ENCODE measurements around the gene EHBP1L1.
A peak's percentile ranks its signal among the peaks of the same experiment; 100 is the strongest.

The EHBP1L1 gene
- total RNA-seq: 59.2 to 244 (median 167) reads per million in 9 experiments

DNA sequence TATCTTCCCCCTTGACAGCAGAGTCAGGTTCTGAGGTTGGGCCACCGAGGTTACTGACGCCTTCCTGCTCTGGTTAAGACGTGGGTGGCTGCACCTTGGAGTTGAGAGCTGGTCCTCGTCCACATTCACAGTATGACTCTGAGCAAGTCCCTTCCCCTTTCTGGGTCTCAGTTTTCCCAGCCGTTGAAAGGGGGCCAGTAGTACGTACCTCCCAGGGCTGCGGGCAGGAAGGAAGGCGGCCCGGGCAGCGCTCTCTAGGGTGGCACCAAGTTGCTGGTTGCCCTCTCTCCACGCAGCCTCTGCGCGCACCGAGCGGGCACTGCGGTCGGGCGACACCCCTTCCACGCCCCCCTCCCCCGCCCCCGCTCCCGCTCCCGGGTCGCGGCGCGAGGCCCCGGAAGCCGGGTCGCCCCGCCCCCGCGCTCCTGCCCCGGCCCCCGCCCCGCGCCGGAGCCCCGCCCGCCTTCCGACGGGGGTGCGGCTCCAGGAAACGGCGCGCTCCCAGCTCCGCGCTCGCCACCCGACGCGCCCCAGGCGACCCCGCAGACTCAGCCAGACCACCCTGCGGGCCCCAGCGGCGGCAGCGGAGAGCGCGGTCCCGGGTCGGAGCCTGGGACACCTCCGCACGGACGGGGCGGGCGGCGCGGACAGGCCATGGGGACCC, at the start of gene EHBP1L1:
TSS of gene EHBP1L1 (plus strand) at position 486 of the 664 bp plus-strand sequence. CDS start 250 bp downstream, outside the sequence.
- peak within 1 kb of the TSS; percentile 91 to 98 for H3K27ac Mint-ChIP-seq
- DNase-seq (peak; percentile 62 to 72 (median 63)), ATAC-seq (replicated peaks) (peak; percentile 34)
- H3K4me3 Mint-ChIP-seq: peak within 1 kb of the TSS; percentile 98 to 99
- H3K36me3 Mint-ChIP-seq (ENCODE audit: insufficient read depth): peaks cover 83% of the 10 kb centered on the region
- no peaks in the 10 kb centered on the region for H3K9me3 Mint-ChIP-seq
- no peaks in the 10 kb centered on the region for H3K27me3 Mint-ChIP-seq
- peaks cover 58 to 62% of the 10 kb centered on the region in 2 donors for H3K4me1 Mint-ChIP-seq (ENCODE audit: low read depth in 2 of 2)

- H3K27me3 Mint-ChIP-seq: no peaks in the 10 kb centered on the region
- H3K27ac Mint-ChIP-seq: no peak overlapping the region
- DNase-seq (no peak), ATAC-seq (replicated peaks) (no peak)
- H3K36me3 Mint-ChIP-seq (ENCODE audit: insufficient read depth): peaks cover 16% of the 10 kb centered on the region
- no peaks in the 10 kb centered on the region for H3K9me3 Mint-ChIP-seq
- H3K4me3 Mint-ChIP-seq: peak overlapping the region; percentile 65 to 77
- H3K4me1 Mint-ChIP-seq (ENCODE audit: low read depth in 2 of 2): peaks cover 24 to 32% of the 10 kb centered on the region in 2 donors
These were observed 49.1 kb upstream of the EHBP1L1 start for GRCh38 chr11:65526744-65527143.

DNA sequence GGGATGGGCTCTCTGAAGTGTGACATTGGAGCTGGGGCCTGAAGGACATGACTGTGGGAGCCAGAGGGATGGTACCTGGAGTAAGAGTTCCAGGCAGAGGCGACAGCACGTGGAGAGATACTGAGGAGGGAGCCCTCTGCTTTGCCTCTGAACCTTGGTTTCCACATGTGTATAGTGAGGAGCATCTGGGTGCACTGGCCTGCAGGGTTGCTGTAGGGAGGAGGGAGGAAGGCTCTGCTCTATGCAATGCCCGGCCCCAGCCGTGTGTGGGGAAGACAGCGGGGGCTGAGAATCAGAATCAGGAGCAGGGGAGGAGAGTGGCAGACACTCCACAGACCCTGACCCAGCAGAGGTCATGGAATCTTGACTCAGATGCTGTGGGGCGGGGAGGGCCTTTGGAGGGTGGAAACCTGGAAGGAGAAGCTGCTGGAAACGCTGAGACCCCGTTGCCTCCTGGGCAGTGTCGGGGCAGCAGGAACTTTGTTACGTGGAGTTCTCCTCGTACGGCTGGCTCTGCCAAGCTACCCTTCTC, 47.0 kb upstream of the EHBP1L1 start:
- Mint-ChIP-seq H3K27me3 (no peaks in the 10 kb centered on the region), H3K9me3 (no peaks in the 10 kb centered on the region), H3K27ac (peak overlapping the region in 1 of 2 donors; percentile 67), H3K36me3 (ENCODE audit: insufficient read depth) (peaks cover 26% of the 10 kb centered on the region), H3K4me3 (no peak overlapping the region), H3K4me1 (ENCODE audit: low read depth in 2 of 2) (peaks cover 13 to 24% of the 10 kb centered on the region in 2 donors)
- ATAC-seq (replicated peaks) (no peak), DNase-seq (no peak)

GRCh38 chr11:65529475-65530156, 46.2 kb upstream of the EHBP1L1 start:
- no peak for DNase-seq
- peak overlapping the region; percentile 8 to 42 for H3K27ac Mint-ChIP-seq
- no peaks in the 10 kb centered on the region for H3K9me3 Mint-ChIP-seq
- ATAC-seq (replicated peaks): no peak
- no peaks in the 10 kb centered on the region for H3K27me3 Mint-ChIP-seq
- H3K36me3 Mint-ChIP-seq (ENCODE audit: insufficient read depth): peaks cover 29% of the 10 kb centered on the region
- H3K4me1 Mint-ChIP-seq (ENCODE audit: low read depth in 2 of 2): peaks cover 9 to 22% of the 10 kb centered on the region in 2 donors
- H3K4me3 Mint-ChIP-seq: no peak overlapping the region

GRCh38 chr11:65530157-65530496, 45.7 kb upstream of the EHBP1L1 start:
- H3K4me3 Mint-ChIP-seq: no peak overlapping the region
- ATAC-seq (replicated peaks): peak; percentile 55
- H3K9me3 Mint-ChIP-seq: no peaks in the 10 kb centered on the region
- H3K36me3 Mint-ChIP-seq (ENCODE audit: insufficient read depth): peaks cover 34% of the 10 kb centered on the region
- H3K27ac Mint-ChIP-seq: peak overlapping the region; percentile 8 to 42
- no peak for DNase-seq
- peaks cover 8 to 22% of the 10 kb centered on the region in 2 donors for H3K4me1 Mint-ChIP-seq (ENCODE audit: low read depth in 2 of 2)
- H3K27me3 Mint-ChIP-seq: no peaks in the 10 kb centered on the region

DNA sequence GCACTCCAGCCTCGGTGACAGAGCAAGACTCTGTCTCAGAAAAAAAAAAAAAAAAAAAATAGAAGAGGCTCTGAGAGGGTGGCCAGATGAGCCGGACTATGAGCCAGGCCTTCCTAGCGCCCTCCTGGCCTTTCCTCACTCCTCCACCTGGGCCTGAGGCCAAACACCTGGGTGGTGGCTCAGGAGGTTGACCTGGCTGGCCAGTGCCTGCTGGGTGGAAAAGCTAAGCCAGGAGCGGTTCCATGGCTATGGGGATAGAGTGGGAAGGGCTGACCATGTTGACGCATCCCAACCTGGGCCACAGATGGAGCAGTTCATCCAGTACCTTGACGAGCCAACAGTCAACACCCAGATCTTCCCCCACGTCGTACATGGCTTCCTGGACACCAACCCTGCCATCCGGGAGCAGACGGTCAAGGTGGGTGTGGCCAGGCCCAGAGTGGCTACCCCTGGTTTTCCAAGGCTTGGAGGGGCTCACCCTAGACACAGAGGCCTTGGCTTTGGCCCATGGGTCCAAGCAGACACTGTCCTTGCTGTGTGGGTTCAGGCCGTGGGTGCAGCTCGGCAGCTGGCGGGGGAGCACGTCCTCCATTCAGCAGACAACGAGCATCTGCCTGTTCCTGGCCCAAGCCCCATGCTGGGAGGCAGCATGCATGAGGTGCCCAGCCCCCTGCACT, 43.3 kb upstream of the EHBP1L1 start:
- Mint-ChIP-seq H3K36me3 (ENCODE audit: insufficient read depth) (peaks cover 31% of the 10 kb centered on the region), H3K27ac (no peak overlapping the region)
- no peak for DNase-seq

GRCh38 chr11:65535102-65535501, 40.8 kb upstream of the EHBP1L1 start:
- H3K27ac Mint-ChIP-seq: no peak overlapping the region
- no peaks in the 10 kb centered on the region for H3K27me3 Mint-ChIP-seq
- no peak for DNase-seq
- ATAC-seq (replicated peaks): no peak
- H3K4me3 Mint-ChIP-seq: no peak overlapping the region
- H3K9me3 Mint-ChIP-seq: no peaks in the 10 kb centered on the region
- peaks cover 0 to 8% of the 10 kb centered on the region in 2 donors for H3K4me1 Mint-ChIP-seq (ENCODE audit: low read depth in 2 of 2)
- H3K36me3 Mint-ChIP-seq (ENCODE audit: insufficient read depth): peaks cover 46% of the 10 kb centered on the region

More for the DNA sequence above, 43.3 kb upstream of the EHBP1L1 start:
- H3K4me1 Mint-ChIP-seq (ENCODE audit: low read depth in 2 of 2): peaks cover 3 to 14% of the 10 kb centered on the region in 2 donors
- H3K9me3 Mint-ChIP-seq: no peaks in the 10 kb centered on the region
- no peak overlapping the region for H3K4me3 Mint-ChIP-seq
- ATAC-seq (replicated peaks): no peak
- no peaks in the 10 kb centered on the region for H3K27me3 Mint-ChIP-seq

GRCh38 chr11:65536412-65537295, 39.2 kb upstream of the EHBP1L1 start:
- H3K4me1 Mint-ChIP-seq (ENCODE audit: low read depth in 2 of 2): peaks cover 3 to 8% of the 10 kb centered on the region in 2 donors
- peaks cover 41% of the 10 kb centered on the region for H3K36me3 Mint-ChIP-seq (ENCODE audit: insufficient read depth)
- DNase-seq: no peak
- no peak overlapping the region for H3K4me3 Mint-ChIP-seq
- no peak for ATAC-seq (replicated peaks)
- no peaks in the 10 kb centered on the region for H3K9me3 Mint-ChIP-seq
- H3K27ac Mint-ChIP-seq: peak overlapping the region in 1 of 2 donors; percentile 59
- H3K27me3 Mint-ChIP-seq: no peaks in the 10 kb centered on the region

- no peak for ATAC-seq (replicated peaks)
- H3K36me3 Mint-ChIP-seq (ENCODE audit: insufficient read depth): peaks cover 36% of the 10 kb centered on the region
- peak overlapping the region in 1 of 2 donors; percentile 59 for H3K27ac Mint-ChIP-seq
- DNase-seq: no peak
- no peaks in the 10 kb centered on the region for H3K27me3 Mint-ChIP-seq
- H3K9me3 Mint-ChIP-seq: no peaks in the 10 kb centered on the region
- H3K4me1 Mint-ChIP-seq (ENCODE audit: low read depth in 2 of 2): peaks cover 3 to 11% of the 10 kb centered on the region in 2 donors
- peak overlapping the region in 1 of 2 donors; percentile 19 for H3K4me3 Mint-ChIP-seq
These were observed 38.6 kb upstream of the EHBP1L1 start for GRCh38 chr11:65537296-65537597.

DNA sequence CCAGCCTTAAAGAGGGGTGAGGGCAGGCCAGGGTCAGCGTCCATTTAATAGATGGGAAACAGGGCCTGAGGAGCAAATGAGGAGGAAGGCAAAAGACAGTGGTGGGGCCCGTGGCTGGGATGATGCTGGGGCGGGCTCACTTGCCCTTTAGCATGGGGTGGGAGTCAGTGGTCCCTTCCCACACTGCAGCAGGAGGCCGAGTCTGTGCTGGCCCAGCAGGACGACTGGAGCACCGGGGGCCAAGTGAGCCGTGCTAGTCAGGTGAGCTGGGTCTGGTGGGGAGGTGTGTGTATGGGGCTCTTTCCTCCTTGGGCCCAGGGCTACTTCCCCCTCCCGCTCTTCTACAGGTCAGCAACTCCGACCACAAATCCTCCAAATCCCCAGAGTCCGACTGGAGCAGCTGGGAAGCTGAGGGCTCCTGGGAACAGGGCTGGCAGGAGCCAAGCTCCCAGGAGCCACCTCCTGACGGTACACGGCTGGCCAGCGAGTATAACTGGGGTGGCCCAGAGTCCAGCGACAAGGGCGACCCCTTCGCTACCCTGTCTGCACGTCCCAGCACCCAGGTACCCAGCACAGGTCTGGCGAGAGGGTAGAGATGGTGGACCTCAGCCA, 38.1 kb upstream of the EHBP1L1 start:
- Mint-ChIP-seq H3K4me1 (ENCODE audit: low read depth in 2 of 2) (peaks cover 3 to 11% of the 10 kb centered on the region in 2 donors), H3K27ac (peak overlapping the region in 1 of 2 donors; percentile 59), H3K4me3 (peak overlapping the region in 1 of 2 donors; percentile 19), H3K9me3 (no peaks in the 10 kb centered on the region), H3K27me3 (no peaks in the 10 kb centered on the region), H3K36me3 (ENCODE audit: insufficient read depth) (peaks cover 34% of the 10 kb centered on the region)
- ATAC-seq (replicated peaks) (no peak), DNase-seq (no peak)

GRCh38 chr11:65538232-65538914, 37.5 kb upstream of the EHBP1L1 start:
- no peaks in the 10 kb centered on the region for H3K9me3 Mint-ChIP-seq
- H3K4me3 Mint-ChIP-seq: peak overlapping the region; percentile 25 to 40
- DNase-seq: no peak
- H3K36me3 Mint-ChIP-seq (ENCODE audit: insufficient read depth): peaks cover 33% of the 10 kb centered on the region
- no peak for ATAC-seq (replicated peaks)
- H3K4me1 Mint-ChIP-seq (ENCODE audit: low read depth in 2 of 2): peaks cover 3 to 11% of the 10 kb centered on the region in 2 donors
- no peak overlapping the region for H3K27ac Mint-ChIP-seq
- H3K27me3 Mint-ChIP-seq: no peaks in the 10 kb centered on the region
